CD4-positive, alpha-beta T cell treated with Interleukin-15 for 1 hour (primary cell): ENCODE results near the gene RNF187.

Experiments used
- DNase-seq: peaks from one replicate; pipeline ENCODE4 v3.0.0-alpha.2; 2020

Gene RNF187

DNA sequence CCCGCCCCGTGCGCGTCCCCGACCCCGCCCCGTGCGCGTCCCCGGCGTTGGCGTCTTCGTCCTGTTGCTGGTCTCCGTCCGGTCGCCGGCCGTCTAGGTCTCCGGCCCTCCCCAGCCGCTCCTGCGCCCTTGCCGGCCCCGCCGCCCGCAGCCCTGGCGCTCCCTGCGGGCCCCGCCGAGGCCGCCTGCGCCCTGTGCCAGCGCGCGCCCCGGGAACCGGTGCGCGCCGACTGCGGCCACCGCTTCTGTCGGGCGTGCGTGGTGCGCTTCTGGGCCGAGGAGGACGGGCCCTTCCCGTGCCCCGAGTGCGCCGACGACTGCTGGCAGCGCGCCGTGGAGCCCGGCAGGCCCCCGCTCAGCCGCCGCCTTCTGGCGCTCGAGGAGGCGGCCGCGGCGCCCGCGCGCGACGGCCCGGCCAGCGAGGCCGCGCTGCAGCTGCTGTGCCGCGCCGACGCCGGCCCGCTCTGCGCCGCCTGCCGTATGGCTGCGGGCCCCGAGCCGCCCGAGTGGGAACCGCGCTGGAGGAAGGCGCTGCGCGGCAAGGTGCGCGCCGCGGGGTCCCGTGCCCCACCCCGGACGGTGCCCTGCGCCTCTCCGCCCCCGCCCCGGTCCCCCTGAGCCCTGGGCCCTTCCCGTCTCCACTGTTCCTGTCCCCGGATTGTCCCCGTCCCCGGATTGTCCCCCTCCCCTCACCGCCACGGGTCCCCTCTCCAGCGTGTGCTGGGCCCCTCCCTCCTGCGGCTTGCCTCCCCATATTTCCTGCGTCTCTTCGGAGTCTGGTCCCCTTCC lies at the start of gene RNF187:
Gene RNF187, plus strand, starts transcription at position 47 of the 789 bp plus-strand sequence.
- peak; percentile 69 for DNase-seq

GRCh38 chr1:228437424-228437962 lies 49.7 kb upstream of the RNF187 start:
- DNase-seq, result no peak

- DNase-seq, result no peak
Observed at GRCh38 chr1:228438266-228438665, 48.9 kb upstream of the RNF187 start.

DNA sequence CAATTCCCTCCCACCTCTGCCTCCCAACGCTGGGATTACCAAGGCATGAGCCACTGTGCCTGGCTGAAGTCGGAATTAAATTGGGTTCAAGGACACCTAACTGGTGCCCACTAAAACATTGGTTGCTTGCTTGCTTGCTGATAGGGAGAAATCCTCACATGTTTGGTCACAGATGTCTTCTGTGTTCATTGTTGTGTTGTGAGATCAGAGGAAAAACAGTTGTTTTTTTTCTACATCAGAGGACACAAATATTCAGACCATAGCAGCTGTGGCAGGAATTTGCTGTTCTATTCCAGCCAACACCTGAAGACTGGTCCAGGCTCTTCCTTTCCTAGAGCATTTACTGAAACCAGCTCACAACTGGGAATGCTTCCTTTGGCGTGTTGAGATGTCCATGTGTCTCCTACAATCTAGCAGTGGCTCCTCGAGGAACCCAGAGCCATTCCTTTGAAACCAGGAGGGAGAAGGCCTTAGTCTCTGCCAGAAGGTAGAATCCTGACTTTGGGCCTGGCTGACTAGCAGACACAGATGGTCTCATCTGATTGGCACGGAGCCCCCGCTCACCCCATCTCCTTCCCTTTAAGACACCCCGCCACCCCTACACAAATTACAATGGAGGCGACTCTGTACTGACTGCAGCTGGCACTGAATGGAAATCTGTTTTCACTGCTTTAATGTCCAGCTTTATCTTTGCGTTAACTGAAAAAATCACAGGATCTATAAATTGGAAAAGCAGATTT lies 46.3 kb upstream of the RNF187 start:
- DNase-seq, result no peak

DNA sequence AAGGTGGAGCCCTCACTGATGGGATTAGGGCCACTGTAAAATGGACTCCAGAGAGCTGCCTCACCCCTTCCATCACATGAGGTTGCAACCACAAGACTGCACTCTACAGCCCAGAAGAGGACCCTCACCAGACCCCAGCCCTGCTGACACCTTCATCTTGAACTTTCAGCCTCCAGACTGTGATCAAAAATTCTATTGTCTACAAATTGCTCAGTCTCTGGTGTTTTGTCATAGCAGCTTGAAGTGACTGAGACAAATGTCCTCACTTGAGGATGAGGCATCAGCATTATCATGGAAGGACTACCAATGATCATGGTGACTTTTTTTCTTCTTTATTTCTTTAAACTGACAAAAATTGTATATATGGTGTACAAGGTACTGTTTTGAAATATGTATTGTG lies 43.8 kb upstream of the RNF187 start:
- no peak for DNase-seq

DNA sequence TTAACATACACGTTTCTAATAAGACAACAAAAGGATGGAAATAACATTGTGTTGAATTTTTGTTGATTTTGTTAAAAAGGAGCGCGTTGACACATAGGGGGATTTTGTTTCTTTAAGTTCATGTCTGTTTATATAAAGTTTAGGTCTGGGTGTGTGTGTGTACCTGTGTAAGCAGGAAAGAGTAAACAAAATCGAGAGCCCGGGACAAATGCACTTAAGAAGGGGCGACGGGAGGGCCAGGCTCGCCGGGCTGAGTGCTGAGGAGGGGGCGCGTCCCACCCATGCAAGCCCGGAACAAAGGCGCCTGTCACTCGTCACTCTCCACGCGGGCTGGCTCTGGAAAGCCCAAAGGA lies 41.7 kb upstream of the RNF187 start:
- DNase-seq, result no peak

DNA sequence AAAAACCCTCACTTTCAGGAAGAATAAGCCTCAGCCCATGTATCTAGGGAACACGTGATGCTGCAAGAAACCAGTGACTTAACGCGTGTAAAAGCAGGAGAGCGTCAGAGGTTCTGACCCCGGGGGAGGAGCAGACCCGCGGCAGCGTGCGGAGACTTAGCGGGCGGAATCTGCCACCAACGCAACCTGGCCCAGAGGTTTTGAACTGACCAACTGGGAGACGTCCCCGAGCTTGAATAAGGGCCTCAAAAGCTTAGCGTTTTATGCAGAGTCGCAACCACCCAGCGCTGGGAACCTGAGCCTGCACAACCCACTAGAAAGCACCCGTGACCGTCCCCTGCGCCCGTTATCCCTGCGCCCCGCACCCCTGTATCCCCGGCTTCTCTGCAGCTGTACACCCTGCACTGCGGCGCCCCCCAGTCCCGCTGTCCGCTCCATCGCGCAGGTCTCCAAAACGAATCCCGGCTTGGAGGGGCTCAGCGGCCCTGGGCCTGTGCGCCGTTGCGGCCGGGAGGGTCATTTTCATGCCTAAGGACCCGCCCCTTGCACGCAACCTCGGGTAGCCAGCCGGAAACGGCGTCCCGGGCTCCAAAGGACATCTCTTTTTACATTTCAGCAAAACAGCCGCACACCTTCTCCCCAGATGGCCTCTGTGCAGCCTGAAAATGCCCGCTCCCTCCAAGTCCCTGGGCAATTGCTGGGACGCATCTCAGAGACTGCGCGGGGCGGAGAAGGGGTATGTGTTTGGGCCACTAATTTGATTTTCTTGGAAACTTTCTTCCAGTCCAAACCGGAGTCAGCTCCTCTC lies 41.1 kb upstream of the RNF187 start:
- DNase-seq, result peak; percentile 27

DNA sequence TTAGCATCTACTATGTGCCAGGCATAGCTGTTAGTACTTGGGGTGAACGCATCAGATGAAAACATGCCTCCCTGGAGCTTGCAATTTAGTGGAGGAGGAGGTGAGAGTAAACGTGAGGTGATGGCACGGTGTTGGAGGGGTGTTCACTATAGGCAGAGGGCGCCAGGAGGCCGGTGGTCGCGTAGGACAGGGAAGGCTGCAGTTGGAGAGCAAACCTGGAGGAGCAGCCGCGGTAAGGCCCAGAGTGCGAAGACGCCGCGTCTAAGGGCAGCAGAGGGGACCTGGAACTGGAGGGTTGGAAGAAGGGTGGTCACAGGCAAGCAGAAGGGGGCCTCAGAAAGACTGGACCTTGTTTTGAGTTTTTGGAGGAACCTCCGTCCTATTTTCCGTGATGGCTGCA lies 40.3 kb upstream of the RNF187 start:
- DNase-seq, result no peak

DNA sequence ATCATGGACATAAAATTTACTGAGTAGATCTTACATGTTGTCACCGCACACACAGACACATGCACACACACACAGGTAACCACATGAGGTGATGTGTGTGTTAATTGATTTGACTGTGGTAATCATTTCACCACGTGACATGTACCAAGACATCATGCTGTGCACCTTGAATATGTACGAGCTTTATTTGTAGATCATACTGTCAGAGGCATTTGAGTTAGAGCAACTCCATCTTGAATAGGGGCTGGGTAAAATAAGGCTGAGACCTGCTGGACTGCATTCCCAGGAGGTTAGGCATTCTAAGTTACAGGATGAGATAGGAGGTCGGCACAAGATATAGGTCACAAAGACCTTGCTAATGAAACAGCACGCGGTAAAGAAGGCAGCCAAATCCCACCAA lies 38.8 kb upstream of the RNF187 start:
- DNase-seq, result no peak

- DNase-seq, result no peak
Observed at GRCh38 chr1:228450200-228450599, 37.0 kb upstream of the RNF187 start.

- DNase-seq, result peak; percentile 49
Observed at GRCh38 chr1:228452194-228453021, 34.8 kb upstream of the RNF187 start.

DNA sequence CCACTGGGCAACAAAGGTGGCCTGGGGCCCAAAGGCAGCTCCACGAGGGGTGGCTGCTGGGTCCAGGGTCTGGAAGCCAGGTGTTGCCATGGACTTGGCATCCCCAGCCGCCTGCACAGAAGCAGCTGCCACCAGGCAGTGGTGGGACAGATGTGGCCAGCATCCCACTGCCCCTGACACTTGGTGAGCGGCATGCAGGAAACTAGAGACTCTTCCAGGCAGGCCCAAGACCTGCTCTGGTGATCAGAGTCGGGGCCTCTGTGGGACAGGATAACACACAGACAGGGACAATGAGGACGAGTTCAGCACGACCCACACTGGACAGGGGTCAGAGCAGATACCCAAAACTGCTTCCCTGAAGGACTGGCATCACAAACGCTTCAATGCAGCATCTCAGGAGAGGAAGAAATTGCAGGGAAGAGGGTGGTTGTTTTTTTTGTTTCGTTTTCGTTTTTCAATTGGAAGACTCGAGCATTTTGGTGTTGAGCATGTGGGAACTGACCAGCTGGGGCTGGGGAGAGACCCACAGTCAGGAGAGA lies 34.1 kb upstream of the RNF187 start:
- no peak for DNase-seq

- DNase-seq, result no peak
Observed at GRCh38 chr1:228453614-228454013, 33.6 kb upstream of the RNF187 start.

- no peak for DNase-seq
Observed at GRCh38 chr1:228454238-228454637, 32.9 kb upstream of the RNF187 start.

GRCh38 chr1:228455715-228456114 lies 31.5 kb upstream of the RNF187 start:
- no peak for DNase-seq

DNA sequence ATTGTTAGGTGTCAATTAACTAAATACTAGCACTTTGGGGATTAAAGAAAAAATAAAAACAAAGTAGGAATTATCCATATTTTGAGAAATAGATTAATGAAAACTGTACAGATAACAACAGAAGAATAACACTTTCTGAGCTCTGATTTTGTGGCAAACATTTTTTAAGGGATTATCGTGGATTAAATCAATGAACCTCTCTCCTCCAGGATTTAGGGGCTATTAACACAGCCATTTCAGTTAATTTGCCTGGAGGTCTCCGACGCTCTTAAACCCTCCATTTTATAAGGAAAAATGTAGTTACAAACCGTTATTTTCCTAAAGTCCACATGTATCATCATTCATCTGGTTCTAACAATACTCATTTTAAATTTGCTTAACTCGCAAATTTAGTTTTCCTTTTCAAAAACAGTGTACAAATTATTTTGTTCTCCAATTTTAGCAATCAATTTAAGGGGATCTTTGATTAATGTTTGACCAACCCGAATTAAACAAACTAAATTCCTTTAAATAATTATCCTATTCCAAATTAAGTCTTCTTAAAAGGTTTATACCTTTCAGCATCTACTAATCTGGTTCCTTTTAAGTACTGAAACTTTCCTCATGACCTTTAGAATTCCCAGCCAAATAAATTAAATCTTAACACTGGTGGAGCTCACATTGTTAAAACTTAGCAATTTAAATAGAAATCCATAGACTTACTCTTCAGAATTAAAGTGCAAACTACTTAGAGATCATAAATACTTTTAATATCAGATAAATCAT lies 30.7 kb upstream of the RNF187 start:
- DNase-seq, result no peak

- no peak for DNase-seq
Observed at GRCh38 chr1:228457017-228457395, 30.2 kb upstream of the RNF187 start.

- DNase-seq, result peak; percentile 92
Observed at GRCh38 chr1:228457396-228458176, 29.6 kb upstream of the RNF187 start.

GRCh38 chr1:228459091-228459993 lies 27.8 kb upstream of the RNF187 start:
- peak; percentile 49 for DNase-seq
